H1 (cell line): ENCODE data around the gene MYH13. TPM values are rescaled to one million over a fixed set of nuclear protein-coding genes. Genes with fewer than 3 reads are reported as not detected.

Source experiments
- CEBPB ChIP-seq: IDR thresholded peaks from 2 replicates; pipeline ENCODE4 v1.6.1; 2012; ENCODE audit warnings: low read depth, low read length
- CHD7 ChIP-seq: fragments of 300-600 bp; sonication (generic); IDR thresholded peaks from 2 replicates; pipeline ENCODE4 v1.7.1; 2012; ENCODE audit warnings: low read length, moderate library complexity, mild to moderate bottlenecking, inconsistent platforms; ENCODE audit not compliant: insufficient replicate concordance
- CTCF ChIP-seq, 3 experiments: IDR thresholded peaks; 1 replicate in 2 of 3; 2 replicates in 1 of 3; pipeline versions ENCODE4 v1.5.1 to v1.6.1; 2011; ENCODE audit warnings: low read length in 3 of 3, mild to moderate bottlenecking in 3 of 3, inconsistent platforms in 2 of 3, low read depth in 1 of 3, moderate library complexity in 1 of 3; ENCODE audit not compliant: insufficient read depth in 1 of 3; ENCODE audit errors: control extremely low read depth in 1 of 3
- JUND ChIP-seq: IDR thresholded peaks from 2 replicates; pipeline ENCODE4 v1.6.1; 2011; ENCODE audit warnings: mild to moderate bottlenecking, improper control_type of control experiment, low read length
- SIX5 ChIP-seq: IDR thresholded peaks from 2 replicates; pipeline ENCODE4 v1.6.1; 2011; ENCODE audit warnings: mild to moderate bottlenecking, low read depth, low read length
- SP1 ChIP-seq: IDR thresholded peaks from 2 replicates; pipeline ENCODE4 v1.6.1; 2011; ENCODE audit warnings: low read depth, low read length
- ZNF274 ChIP-seq: IDR thresholded peaks from 2 replicates; pipeline ENCODE4 v1.7.0; 2012; ENCODE audit warnings: low read length, borderline replicate concordance; ENCODE audit errors: extremely low read depth
- polyA plus RNA-seq, 7 experiments: library from polyadenylated mRNA; depleted of rRNA in 3 of 7; stranded (reverse) in 5 of 7; unstranded in 2 of 7; fragments of >200 nt in 5 of 7; fragments of 200-250 nt in 2 of 7; gene quantifications; 1 replicate in 5 of 7; 2 replicates in 1 of 7; 4 replicates in 1 of 7; pipeline versions ENCODE4 v1.2.1 to v1.2.3, GENCODE V29; 2011 to 2013; ENCODE audit warnings: missing spikeins in 2 of 7, mixed read lengths in 2 of 7
- total RNA-seq: library from RNA; stranded (reverse); fragmentation: NEBNext Ultra II Directional; extraction: Animal tissue kit (Norgen Biotek cat#: 25700); gene quantifications from 2 replicates; pipeline ENCODE4 v1.2.1, GENCODE V29; 2021

Gene MYH13
- total and polyA plus RNA-seq, 2 of the 8 experiments (the other 6 are each of a cell fraction or from before 2014, with no cell fraction given): not detected

DNA sequence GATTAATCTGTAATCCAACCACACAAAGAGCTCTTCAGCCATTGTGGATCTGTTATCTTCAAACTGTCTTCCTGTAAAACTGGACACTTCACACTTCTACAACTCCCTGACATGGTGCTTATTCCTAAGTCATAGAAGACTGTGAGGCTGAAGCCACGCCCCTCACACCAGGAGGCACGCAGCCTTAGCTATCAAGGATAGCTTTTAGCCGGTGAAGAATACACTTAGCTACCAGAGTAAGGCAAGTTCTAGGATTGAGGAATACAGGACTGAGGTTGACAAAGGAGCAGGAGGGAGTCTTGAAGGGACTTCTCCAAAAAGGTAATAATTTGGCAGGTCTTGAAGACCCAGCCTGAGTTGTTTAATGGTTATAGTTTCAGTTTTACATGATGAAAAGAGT is 94.6 kb downstream of the MYH13 start (continued):
- TF ChIP-seq CHD7 (no peak), SIX5 (no peak), CTCF (IDR thresholded peaks at IDR 0.05; ENCODE audit: control extremely low read depth in 1 of 3, insufficient read depth in 1 of 3, low read depth in 1 of 3, low read length in 3 of 3) (no peak), ZNF274 (no peak), SP1 (no peak), JUND (no peak), CEBPB (no peak)
